HG02763 (cell line): ENCODE data around the gene CDC42.
A peak's percentile ranks its signal among the peaks of the same experiment; 100 is the strongest.
"Not testable (repeated sequence)": the region's sequence is repeated elsewhere in the genome, so short reads cannot be mapped to it uniquely, and the experiment has no call there.

Experiments
- ATAC-seq: cut with Tn5 transposase; IDR thresholded peaks from one replicate; pipeline ENCODE4 v1.9.1; 2021; ENCODE audit warnings: mild to moderate bottlenecking, moderate library complexity; ENCODE audit not compliant: unreplicated experiment

CDC42 gene

DNA sequence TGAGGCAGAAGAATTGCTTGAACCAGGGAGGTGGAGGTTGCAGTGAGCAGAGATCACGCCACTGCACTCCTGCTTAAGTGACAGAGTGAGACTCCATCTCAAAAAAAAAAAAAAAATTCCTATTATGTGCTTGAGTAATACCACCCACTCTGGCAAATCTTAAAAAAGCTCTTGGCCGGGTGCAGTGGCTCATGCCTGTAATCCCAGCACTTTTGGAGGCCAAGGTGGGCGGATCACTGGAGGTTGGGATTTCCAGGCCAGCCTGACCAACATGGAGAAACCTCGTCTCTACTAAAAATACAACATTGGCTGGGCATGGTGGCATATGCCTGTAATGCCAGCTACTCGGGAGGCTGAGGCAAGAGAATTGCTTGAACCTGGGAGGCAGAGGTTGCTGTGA is 17.7 kb upstream of the CDC42 start:
- ATAC-seq, result not testable (repeated sequence)

DNA sequence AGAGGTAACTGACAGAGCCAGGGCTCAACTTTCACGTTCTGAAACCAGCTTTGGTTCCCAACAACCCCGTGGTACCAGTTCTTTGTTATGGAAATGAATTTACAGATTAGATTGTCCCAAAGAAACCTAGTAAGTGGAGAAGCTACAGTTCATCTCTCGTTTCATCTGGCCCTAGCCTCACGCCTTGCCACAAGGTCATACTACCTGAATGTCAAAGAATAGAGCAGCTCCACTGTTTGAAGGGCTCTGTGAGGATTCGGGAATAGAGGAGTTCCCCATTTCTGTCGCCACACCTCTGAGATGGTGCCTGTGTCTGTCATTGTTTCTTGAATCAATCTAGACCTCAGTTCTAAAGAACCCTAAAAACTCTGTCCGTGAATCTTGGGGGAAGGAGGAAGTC is 15.0 kb upstream of the CDC42 start:
- no peak for ATAC-seq

DNA sequence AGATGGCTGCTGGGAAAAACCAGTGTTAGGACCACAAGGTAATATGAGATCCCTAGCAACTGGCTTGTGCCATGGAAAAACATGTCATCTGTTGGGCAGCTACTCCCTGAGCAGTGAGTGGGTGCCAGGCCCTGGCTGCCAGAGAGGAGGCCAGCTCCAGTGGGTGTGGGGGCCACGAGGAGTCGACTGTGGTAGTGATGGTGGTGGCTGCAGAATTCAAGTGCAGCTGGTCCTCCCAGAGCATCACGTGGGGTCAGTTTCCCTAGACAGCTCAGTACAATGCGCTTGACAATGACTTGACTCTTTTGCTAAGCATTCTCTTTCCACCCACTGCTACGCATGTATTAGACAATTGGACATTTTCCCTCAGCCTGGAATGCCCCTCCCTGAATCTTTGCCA is 14.5 kb upstream of the CDC42 start:
- ATAC-seq, result no peak

DNA sequence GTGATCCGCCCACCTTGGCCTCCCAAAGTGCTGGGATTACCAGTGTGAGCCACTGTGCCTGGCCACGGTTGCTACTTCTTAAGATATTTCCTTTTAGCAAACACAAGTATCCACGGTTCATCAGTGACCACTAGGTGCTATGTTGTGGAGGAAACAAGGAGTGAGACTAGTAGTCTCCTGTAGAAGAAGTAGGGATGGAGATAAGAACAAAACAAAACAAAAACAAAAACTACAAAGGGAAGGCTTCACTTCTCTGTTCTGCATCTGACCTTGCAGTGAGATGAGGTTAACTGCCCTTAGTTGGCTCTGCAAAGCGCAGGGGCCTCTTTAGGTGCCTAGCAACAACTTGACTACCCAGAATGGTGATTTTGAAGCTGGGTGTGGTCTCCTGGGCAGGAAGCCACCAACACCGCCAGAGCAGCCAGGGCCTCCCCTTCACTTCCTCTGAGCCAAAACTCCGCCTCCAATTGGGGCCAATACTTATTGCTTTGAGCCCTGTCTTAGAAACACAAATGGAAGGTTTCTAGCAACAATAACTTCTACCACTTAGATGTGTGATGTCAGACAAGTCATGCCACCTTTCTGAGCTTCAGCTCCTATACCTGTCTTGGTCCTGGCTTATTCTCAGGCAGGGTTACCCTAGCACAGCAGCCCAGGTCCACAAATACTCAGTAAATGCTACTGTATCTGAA is 12.8 kb upstream of the CDC42 start:
- peak; percentile 90 for ATAC-seq

DNA sequence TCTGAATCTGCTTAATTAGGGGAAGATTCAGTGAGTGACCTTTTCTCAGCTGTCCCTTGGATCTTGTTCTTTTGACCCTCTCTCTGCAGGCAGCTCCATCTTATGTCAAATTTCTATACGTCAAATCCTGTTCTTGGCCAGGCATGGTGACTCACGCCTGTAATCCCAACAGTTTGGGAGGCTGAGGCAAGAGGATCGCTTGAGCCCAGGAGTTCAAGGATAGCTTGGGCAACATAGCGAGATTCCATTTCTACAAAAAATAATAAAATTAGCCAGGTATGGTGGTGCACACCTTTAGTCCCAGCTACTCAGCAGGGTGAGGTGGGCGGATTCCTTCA is 12.3 kb upstream of the CDC42 start:
- ATAC-seq, result no peak

DNA sequence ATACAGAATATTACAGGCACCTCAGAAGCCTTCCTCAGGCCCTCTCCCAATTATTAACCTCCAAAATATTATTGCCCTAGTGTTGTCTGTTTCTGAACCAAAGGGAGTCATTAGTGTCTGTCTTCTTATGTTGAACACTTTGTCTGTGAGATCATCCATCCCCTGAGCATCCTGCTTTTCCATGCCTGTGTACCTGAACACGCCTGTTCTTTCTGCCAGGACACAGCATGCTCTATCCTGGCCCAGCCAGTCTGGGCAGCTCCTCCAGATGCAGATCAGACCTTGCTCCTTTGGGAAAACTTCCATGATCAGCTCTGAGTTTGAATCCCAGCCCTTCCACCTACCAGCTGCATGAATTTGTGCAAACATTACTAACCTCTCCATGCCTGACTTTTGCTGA is 11.0 kb upstream of the CDC42 start:
- ATAC-seq, result no peak

DNA sequence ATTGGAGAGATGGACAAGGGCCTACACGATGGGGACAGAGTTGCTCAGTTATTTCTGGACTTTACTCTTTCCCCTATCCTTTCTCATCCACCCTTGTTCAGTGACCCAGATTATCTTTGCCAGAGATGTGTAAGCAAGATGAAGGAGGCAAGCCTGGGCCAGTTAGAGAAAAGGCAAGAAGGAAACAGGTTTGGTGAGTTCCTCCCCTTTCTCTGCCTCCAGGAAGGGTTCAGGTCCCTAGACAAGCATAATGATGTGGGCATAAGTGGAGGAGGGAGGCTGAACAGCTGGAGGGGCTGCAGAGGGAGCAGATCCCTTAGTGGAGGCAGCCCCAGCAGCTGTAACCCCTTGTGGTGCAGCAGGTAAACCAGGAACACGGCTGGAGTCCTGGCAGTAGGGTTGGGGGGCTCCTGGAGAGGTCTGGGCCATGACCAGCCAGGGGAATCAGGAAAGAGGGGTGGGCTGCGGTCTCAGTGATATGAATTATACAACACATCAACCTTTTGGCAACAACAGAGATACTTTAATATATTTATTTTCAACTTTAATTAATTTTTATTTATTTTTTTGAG is 9.2 kb upstream of the CDC42 start:
- no peak for ATAC-seq

DNA sequence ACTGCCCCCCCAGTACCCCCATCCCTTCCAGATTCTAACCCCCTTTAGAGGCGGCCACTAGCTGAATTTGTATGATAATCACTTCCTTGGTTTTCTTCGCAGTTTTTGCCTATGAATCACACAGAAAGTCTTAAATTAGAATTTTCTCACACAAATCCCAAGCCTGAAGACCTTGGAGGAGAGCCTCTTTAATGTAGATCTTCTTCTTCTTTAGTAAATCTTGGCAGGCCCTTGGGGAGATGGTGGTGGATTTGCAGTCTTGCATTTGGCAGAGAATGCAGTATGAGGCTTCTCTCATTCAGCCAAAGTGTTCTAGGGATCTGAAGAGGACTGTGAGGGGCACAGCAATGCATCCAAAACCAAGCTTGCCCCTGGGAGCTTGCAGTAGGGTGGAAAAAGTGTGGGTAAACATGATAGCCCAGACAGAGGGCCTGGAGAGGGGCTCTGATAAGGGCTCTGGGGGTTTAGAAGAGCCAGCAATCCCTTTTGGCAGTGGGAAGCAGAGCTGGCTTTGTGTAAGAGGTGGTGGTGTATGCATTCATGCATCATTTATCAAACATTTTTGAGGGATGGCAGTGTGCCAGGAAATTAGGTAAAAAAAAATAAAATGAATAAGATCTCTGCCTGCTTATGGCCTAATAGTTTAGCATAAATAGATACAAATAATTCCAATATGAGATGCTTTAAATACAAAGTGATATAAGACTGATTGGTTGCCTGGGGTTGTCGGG is 7.7 kb upstream of the CDC42 start:
- no peak for ATAC-seq

DNA sequence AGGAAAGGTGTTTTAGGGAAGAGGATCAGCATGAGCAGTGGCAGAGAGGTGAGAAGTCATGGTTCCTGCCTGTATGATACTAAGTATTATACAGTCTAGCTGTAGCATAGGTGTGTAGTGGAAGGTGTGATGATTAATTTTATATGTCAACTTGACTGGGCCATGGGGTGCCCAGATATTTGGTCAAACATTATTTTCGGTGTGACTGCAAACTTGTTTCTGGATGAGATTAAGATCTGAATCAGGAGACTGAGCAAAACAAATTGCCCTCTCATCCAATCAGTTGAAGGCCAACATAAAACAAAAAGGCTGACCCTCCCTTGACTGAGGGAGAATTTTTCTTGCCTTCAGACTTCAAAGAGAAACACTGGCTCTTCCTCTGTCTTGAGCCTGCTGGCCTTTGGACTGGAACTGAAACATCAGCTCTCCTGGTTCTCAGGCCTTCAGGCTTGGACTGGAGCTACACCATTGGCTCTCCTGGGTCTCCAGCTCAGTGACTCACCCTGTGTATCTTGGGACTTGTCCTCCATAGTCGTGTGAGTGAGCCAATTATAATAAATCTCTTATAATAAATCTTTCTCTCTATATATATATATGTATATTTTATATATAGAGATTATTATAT is 6.8 kb upstream of the CDC42 start:
- no peak for ATAC-seq

DNA sequence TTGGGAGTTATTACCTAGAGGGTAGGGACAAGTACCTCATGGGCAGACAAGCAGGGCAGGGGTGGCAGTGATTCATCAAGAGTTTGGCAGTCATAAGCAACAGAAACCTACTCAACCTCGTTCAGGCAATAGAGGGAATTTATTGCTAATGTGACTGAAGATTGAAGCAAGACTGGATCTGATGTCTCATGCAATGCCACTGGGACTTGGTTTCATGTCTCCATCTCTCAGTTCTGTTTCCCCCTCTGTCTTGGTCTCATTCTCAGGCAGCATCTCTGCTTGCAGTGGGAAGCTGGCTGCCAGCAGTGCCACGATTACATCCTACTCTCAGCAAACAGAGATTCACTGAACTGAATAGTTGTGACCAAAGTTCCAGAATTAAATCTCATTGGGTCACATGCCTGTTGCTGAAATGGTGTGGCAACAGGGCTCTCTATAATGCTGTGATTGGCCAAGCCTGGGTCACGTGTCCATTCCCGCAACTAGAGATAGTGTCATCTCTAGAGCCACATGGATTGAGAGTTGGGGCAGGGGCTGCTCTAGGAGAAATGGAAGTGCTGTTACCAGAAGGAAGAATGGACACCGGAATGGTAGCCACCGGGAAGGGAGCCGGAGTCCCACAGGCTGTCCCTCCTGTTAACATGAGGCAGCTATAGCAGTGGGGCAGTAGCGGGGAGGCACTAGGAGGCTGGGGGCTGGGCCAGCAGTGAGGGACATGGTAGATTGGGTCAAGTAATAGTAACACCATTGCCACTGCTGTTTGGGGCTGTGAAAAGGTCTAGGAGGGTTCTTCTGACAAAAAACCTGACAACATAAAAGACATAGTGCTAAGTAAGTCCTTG is 3.9 kb upstream of the CDC42 start:
- ATAC-seq, result no peak

DNA sequence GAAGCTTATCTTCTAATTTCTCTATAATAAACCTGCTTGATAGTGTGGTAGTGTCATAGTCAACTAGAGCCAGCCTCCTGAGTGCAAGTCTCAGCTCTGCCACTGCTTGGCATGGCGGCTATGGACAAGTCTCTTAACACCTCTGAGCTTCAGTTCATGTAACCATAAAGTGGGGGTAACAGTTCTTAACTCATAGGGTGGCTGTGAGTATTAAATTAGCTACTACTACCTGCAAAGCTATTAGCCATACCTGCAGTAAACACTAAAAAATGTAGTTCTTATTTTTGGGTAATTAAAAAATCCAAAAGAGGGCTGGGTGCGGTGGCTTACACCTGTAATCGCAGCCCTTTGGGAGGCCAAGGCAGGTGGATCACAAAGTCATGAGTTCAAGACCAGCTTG is 2.2 kb upstream of the CDC42 start:
- no peak for ATAC-seq

DNA sequence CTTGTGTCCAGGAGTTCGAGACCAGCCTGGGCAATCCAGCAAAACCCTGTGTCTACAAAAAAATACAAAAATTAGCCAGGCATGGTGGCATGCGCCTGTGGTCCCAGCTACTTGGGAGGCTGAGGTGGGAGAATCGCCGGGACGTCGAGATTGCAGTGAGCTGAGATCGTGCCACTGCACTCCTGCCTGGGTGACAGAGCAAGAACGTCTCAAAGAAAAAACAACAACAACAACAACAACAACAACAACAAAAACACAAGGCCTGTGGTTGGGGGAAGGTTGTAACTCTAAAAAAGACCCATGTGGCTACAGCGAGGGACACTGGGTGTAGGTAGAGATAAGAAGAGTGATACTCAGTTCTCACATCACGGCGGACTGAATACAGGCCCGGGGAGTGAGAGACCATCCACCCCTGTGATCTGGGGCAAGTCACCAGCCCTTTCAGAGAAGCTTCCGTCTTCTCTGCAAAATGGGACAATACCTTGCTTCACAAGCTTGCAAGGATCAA is 848 bp upstream of the CDC42 start:
- ATAC-seq, result no peak

DNA sequence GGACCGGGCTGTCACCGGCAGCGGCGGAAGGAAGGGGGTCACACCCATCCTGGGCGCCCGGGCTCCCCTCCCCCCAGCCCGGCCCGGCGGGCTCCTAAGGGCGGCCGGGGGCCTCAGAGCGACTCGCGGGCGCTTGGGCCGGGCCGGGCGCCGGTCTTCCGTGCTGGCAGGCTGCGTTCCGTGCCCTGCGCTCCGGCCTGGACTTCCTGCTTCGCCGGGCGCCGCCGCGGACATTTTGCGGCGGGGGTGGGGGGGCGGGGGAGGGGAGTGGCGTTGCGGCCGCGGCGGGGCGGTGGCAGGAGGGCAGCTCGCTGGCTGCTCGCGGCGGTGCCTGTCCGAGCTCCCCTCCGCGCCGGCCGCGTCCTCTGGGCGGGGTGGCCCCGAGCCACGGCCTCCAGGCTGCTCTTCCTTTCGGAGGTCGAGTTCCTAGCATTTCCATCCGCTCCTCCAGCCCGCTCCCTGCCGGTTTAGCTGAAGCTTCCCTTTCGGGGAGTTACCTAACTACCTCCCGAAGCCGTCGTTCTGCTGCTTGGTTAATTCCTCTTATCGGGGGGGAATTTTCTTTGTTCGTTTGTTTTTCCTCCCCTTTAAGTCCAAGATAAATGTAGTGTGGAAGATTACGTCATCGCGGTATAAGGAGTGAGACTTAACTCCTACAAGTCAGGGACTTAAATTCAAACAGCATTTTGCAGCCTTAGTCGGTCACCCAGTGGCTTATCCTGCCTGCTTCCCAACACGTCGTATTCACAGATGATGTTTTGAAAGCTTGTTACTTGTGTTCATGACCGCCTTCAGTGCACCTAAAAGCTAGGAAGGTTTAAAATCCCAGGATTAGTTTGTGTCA is 730 bp downstream of the CDC42 start:
- peak; percentile 40 for ATAC-seq

DNA sequence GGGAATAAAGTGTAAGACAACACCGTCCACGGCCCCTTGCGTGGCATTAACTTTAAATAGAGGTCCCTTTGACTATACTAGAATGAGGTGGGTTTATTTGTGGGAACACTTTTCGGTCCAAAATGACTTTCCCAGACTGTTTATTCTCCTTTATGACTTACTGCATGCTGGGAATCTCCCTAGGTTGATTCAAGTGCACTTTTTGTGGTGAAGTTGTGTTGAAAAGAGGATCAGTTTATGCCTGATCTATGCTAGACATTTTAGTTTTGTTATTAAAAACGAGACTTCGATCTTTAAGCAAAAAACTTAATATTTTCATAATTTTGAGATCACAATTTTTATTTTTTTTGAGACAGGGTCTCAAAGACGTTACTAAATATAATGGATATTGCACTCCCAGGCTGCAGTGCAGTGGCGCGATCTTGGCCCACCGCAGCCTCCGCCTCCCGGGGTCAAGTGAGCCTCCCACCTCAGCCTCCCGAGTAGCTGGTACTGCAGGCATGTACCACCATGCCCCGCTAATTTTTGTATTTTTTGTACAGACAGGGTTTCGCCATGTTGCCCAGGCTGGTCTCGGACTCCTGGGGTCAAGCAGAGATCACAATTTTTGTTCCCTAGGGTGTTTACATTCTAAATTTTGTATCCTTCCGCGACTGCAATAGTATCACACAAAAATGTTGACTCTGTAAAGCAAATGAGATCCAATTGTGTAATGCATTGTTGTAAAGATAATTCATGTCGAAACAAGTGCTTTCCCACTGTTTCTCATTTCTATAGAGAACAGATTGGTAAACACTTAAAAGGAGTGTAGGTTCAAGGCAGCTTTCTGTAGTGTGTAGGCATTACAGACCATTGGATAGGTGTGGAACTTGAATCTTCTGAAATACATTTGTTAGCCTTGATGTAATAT is 1.6 kb downstream of the CDC42 start:
- ATAC-seq, result no peak

DNA sequence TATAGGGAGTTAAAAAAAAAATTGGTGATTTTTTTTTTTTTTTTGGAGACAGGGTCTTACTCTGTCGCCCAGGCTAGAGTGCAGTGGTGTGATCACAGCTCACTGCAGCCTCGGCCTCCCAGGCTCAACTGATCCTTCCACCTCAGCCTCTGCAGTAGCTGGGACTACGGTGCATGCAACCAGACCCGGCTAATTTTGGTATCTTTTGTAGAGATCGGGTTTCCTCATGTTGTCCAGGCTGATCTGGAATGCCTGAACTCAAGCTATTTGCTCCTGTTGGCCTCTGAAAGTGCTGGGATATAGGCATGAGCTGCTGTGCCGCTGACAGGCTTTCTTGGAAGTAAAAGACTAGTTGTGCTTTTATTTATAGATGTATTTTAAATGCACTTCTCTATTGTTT is 3.0 kb downstream of the CDC42 start:
- ATAC-seq, result no peak

DNA sequence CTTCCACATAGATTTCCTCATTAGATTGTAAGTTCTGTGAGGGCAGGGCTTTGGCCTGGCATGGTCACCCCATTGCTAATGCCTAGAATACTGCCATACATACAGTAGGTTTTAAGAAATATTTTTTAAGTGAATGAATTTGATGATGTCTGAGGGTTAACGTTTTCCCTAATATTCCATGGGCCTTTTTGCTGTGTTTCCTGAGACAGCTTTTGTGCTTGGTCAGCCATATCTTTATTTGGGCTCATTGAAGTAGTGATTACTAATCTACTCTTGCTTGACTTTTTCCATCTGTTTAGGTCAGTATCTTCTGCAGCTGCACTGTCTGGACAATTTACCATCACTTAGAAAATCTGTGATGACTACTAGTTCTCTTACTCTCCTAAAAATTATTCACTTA is 3.5 kb downstream of the CDC42 start:
- no peak for ATAC-seq

DNA sequence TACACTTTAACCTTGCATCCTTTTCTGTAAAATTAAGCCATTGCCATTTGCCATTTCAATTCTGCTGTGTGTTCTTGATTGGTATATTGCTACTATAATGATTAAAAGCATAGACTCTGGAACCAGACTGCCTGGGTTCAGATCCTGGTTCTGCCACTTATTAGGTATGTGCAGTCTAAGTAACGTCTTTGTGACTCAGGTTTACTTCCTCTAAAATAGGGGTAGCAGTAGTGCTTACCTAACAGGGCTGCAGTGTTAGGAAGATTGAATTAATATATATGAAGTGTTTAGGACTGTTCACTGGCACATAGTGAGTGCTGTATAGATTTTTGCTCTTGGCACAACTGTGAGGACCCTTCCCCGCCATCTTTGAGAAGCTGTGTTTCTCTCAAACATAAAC is 4.4 kb downstream of the CDC42 start:
- ATAC-seq, result no peak

DNA sequence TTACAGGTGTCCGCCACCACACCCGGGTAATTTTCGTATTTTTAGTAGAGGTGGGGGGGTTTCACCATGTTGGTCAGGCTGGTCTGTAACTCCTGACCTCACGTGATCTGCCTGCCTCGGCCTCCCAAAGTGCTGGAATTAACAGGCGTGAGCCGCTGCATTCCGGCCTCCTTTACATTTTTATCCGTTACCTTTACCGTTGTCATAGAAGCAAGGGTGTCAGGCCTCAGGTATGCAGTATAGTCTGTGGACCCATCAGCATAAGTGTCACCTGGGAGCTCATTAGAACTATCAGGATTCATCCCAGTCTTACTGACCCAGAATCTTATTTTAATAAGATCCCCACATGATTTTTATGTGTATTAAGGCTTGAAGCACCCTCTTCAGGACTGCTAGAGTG is 5.4 kb downstream of the CDC42 start:
- no peak for ATAC-seq

DNA sequence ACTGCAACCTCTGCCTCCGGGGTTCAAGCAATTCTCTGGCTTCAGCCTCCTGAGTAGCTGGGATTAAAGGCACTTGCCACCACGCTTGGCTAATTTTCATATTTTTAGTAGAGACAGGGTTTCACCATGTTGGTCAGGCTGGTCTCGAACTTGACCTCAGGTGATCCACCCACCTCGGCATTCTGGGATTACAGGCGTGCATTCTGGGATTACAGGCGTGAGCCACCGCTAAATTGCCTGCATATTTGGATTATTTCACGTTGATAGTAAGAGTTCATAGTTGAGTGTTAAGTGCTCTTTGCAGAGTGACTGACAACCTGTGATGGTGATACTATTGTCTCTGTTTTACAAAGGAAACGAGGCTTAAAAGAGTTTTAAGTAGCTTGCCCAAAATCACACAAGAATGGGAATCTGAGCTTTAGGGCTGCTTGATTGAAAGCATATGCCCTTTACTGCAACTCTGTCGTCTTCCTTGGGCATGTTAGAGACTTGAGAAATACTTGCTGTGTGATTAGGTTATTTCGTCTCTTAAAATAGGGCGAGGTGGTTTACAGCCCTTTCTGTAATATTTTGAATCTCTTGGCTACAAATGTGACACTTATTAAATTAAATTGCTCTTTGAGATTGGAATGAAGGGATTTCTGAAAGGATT is 12.4 kb downstream of the CDC42 start:
- no peak for ATAC-seq
